Keratinocyte (primary cell): ENCODE measurements around the gene ARHGAP22. TPM values are rescaled to one million over a fixed set of nuclear protein-coding genes. Genes with fewer than 3 reads are reported as not detected.
"Not testable (repeated sequence)": the region's sequence is repeated elsewhere in the genome, so short reads cannot be mapped to it uniquely, and the experiment has no call there.

Source experiments
- DNase-seq: peaks from one replicate; pipeline ENCODE4 v3.0.0-alpha.2; 2011; ENCODE audit warnings: low read depth, missing footprints, low spot score
- FAIRE-seq: peaks from 2 replicates; lab custom pipeline; 2011; peaks lifted over from hg19 to GRCh38; lab: Jason Lieb, UNC
- H2AFZ ChIP-seq: 2 replicates; pipeline ENCODE4 v1.6.0; 2012; ENCODE audit warnings: low read length, control low read depth, inconsistent platforms; ENCODE audit not compliant: control insufficient read depth
- H3K27ac ChIP-seq: 2 replicates; pipeline ENCODE4 v1.5.1; 2011; ENCODE audit warnings: low read length; ENCODE audit not compliant: control insufficient read depth, insufficient read depth
- H3K27me3 ChIP-seq: 3 replicates; pipeline ENCODE4 v1.6.0; 2011; ENCODE audit warnings: low read length; ENCODE audit not compliant: control insufficient read depth, insufficient read depth; ENCODE audit errors: extremely low read depth
- H3K36me3 ChIP-seq, 2 experiments: 2 replicates in 1 of 2; 3 replicates in 1 of 2; pipeline ENCODE4 v1.5.1; 2011; ENCODE audit warnings: low read length in 2 of 2, mild to moderate bottlenecking in 1 of 2; ENCODE audit not compliant: control insufficient read depth in 2 of 2, insufficient read depth in 2 of 2; ENCODE audit errors: extremely low read depth in 1 of 2
- H3K4me1 ChIP-seq: 3 replicates; pipeline ENCODE4 v1.5.1; 2011; ENCODE audit warnings: low read length; ENCODE audit not compliant: control insufficient read depth, insufficient read depth; ENCODE audit errors: extremely low read depth
- H3K4me2 ChIP-seq: 3 replicates; pipeline ENCODE4 v1.6.0; 2011; ENCODE audit warnings: low read depth, low read length; ENCODE audit not compliant: control insufficient read depth, insufficient read depth; ENCODE audit errors: extremely low read depth
- H3K4me3 ChIP-seq, 3 experiments: fragments of 200-600 bp in 1 of 3; sonication (generic) in 1 of 3; 2 replicates in 2 of 3; 3 replicates in 1 of 3; pipeline ENCODE4 v1.5.1; 2011 to 2016; ENCODE audit warnings: low read length in 3 of 3, mild to moderate bottlenecking in 3 of 3, control low read depth in 2 of 3, inconsistent platforms in 1 of 3, low read depth in 1 of 3, mixed read lengths in 1 of 3, mixed run types in 1 of 3, moderate library complexity in 1 of 3; ENCODE audit not compliant: control insufficient read depth in 2 of 3, insufficient read depth in 2 of 3; ENCODE audit errors: extremely low read depth in 1 of 3
- H3K79me2 ChIP-seq: 2 replicates; pipeline ENCODE4 v1.6.0; 2012; ENCODE audit warnings: low read length; ENCODE audit not compliant: control insufficient read depth, insufficient read depth
- H3K9ac ChIP-seq: 3 replicates; pipeline ENCODE4 v1.6.0; 2011; ENCODE audit warnings: low read length; ENCODE audit not compliant: control insufficient read depth, insufficient read depth; ENCODE audit errors: extremely low read depth
- H3K9me1 ChIP-seq: 3 replicates; pipeline ENCODE4 v1.6.0; 2011; ENCODE audit warnings: low read length; ENCODE audit not compliant: control insufficient read depth, insufficient read depth; ENCODE audit errors: extremely low read depth
- H3K9me3 ChIP-seq: 2 replicates; pipeline ENCODE4 v1.5.1; 2012; ENCODE audit warnings: low read depth, low read length; ENCODE audit not compliant: control insufficient read depth
- H4K20me1 ChIP-seq: 3 replicates; pipeline ENCODE4 v1.6.0; 2011; ENCODE audit warnings: low read length; ENCODE audit not compliant: control insufficient read depth, insufficient read depth; ENCODE audit errors: extremely low read depth
- CTCF ChIP-seq, 3 experiments: IDR thresholded peaks in 1 of 3; conservative IDR thresholded peaks in 1 of 3; optimal IDR thresholded peaks in 1 of 3; 2 replicates in 2 of 3; 3 replicates in 1 of 3; pipeline versions ENCODE3 to v1.5.1; 2011; ENCODE audit warnings: low read length in 3 of 3, mild to moderate bottlenecking in 3 of 3, moderate library complexity in 2 of 3, control low read depth in 1 of 3, inconsistent platforms in 1 of 3; ENCODE audit not compliant: insufficient read depth in 2 of 3; ENCODE audit errors: extremely low read depth in 1 of 3
- EZH2 ChIP-seq: IDR thresholded peaks from one replicate; pipeline ENCODE4 v1.6.1; 2012; ENCODE audit warnings: inconsistent platforms, mild to moderate bottlenecking, low read length, moderate library complexity
- dilution Hi-C: fragments of 300-500 bp; cut with MboI; formaldehyde crosslinking; loops from one replicate; pipeline ENCODE4 v1.7.0; 2020; ENCODE audit warnings: low sequenced_read_pairs; ENCODE audit not compliant: extremely low pct_ligation_motif_present
- polyA plus RNA-seq, 5 experiments: library from polyadenylated mRNA; depleted of rRNA in 3 of 5; stranded (reverse) in 3 of 5; stranded (forward) in 1 of 5; unstranded in 1 of 5; fragments of >200 nt; gene quantifications; 1 replicate in 1 of 5; 2 replicates in 3 of 5; 3 replicates in 1 of 5; pipeline versions ENCODE4 v1.2.1 to v1.2.3, GENCODE V29; 2011 to 2012; ENCODE audit warnings: missing spikeins in 2 of 5, low read depth in 1 of 5, low replicate concordance in 1 of 5

The ARHGAP22 gene
- polyA plus RNA-seq, 1 donor (not counting 4 experiments of a cell fraction or from before 2014, with no cell fraction given) = 4.9 TPM

- DNase-seq = no peak
- TF ChIP-seq CTCF (optimal IDR thresholded peaks at IDR 0.05 in 1 of 3, IDR thresholded peaks at IDR 0.05 in 1 of 3, conservative IDR thresholded peaks at IDR 0.05 in 1 of 3; ENCODE audit: extremely low read depth in 1 of 3, insufficient read depth in 2 of 3, low read length in 3 of 3) = no peak
- no peak for TF ChIP-seq EZH2
- Histone ChIP-seq H3K27ac (no peak overlapping the region), H3K4me3 (no peak overlapping the region), H3K27me3 (no peaks in the 10 kb centered on the region), H3K36me3 (no peaks in the 10 kb centered on the region), H3K4me2 (no peak overlapping the region), H2AFZ (no peak overlapping the region), H3K9me3 (no peaks in the 10 kb centered on the region), H3K79me2 (no peaks in the 10 kb centered on the region), H3K4me1 (no peaks in the 10 kb centered on the region), H3K9me1 (no peaks in the 10 kb centered on the region), H4K20me1 (no peaks in the 10 kb centered on the region), H3K9ac (no peak overlapping the region)
- dilution Hi-C loops = no loop called here
- no peak for FAIRE-seq
Observed at GRCh38 chr10:48428896-48429295, 176.0 kb downstream of the ARHGAP22 start.

GRCh38 chr10:48423884-48424283 lies 181.0 kb downstream of the ARHGAP22 start:
- TF ChIP-seq EZH2 = no peak
- no peak overlapping the region for H3K4me2 ChIP-seq
- H3K9me3 ChIP-seq = no peaks in the 10 kb centered on the region
- dilution Hi-C loops = no loop called here
- H3K27me3 ChIP-seq = no peaks in the 10 kb centered on the region
- H3K9me1 ChIP-seq = no peaks in the 10 kb centered on the region
- H3K36me3 ChIP-seq = no peaks in the 10 kb centered on the region
- no peaks in the 10 kb centered on the region for H4K20me1 ChIP-seq
- FAIRE-seq = no peak
- no peak overlapping the region for H3K27ac ChIP-seq
- H3K4me3 ChIP-seq = no peak overlapping the region
- H3K4me1 ChIP-seq = no peaks in the 10 kb centered on the region
- no peak overlapping the region for H2AFZ ChIP-seq
- H3K9ac ChIP-seq = no peak overlapping the region
- H3K79me2 ChIP-seq = no peaks in the 10 kb centered on the region
- DNase-seq = no peak

GRCh38 chr10:48421862-48422261 lies 183.0 kb downstream of the ARHGAP22 start:
- H3K36me3 ChIP-seq, H3K9ac ChIP-seq, DNase-seq, H2AFZ ChIP-seq, H3K9me1 ChIP-seq, H3K27ac ChIP-seq, H3K4me3 ChIP-seq, H3K4me2 ChIP-seq, H4K20me1 ChIP-seq, FAIRE-seq, dilution Hi-C loops, H3K9me3 ChIP-seq, H3K27me3 ChIP-seq, H3K79me2 ChIP-seq: not testable (repeated sequence)
- H3K4me1 ChIP-seq = peaks cover 13% of the 10 kb centered on the region
